Umbilical cord (tissue), 2 donors: ENCODE measurements around the gene CENPP. TPM values are rescaled to one million over a fixed set of nuclear protein-coding genes. Genes with fewer than 3 reads are reported as not detected.
A peak's percentile ranks its signal among the peaks of the same experiment; 100 is the strongest.
"Not testable (repeated sequence)": the region's sequence is repeated elsewhere in the genome, so short reads cannot be mapped to it uniquely, and the experiment has no call there.

ENCODE experiments used
- DNase-seq: peaks from one replicate; pipeline ENCODE4 v3.0.0-alpha.2; 2015; ENCODE audit warnings: low spot score
- total RNA-seq: library from RNA; depleted of rRNA; stranded (reverse); fragments of >200 nt; gene quantifications from one replicate; pipeline ENCODE4 v1.2.3, GENCODE V29; 2014; ENCODE audit warnings: low replicate concordance; ENCODE audit not compliant: insufficient read depth

Gene CENPP
- total RNA-seq, 1 donor from 2014 or later: 8.9 TPM

DNA sequence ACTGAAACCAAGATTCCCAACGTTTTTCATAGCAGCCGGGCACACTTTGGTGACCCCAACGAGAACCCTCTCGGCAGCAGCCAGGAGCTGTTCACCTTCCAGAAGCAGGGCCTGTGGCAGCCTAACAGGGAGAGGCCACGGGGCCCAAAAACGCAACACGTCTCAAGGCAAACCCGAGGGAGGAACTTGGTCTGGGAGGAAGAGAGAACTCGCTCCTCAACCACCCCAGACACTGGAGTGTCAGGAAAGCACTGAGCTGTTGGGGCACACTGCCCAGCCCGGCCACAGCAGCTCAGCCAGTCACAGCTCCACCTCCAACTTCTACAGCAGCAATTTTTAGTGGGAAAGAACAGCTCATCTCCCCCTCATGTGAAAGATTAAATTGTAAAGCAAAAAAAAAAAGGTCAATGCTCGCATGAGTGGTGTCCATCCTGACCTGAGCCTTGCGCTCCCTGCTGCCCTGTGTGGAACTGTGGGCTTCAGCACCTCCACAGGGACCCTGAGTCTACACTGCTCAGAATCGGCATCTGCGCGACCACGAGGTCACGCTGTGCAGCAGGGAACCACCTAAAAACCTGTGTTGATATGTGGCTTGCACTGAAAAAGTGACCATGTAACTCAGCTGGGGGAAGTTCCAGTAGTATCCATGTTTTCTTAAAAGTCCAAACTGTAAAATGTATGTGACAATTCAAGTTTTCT lies 289.2 kb downstream of the CENPP start:
- DNase-seq: no peak

DNA sequence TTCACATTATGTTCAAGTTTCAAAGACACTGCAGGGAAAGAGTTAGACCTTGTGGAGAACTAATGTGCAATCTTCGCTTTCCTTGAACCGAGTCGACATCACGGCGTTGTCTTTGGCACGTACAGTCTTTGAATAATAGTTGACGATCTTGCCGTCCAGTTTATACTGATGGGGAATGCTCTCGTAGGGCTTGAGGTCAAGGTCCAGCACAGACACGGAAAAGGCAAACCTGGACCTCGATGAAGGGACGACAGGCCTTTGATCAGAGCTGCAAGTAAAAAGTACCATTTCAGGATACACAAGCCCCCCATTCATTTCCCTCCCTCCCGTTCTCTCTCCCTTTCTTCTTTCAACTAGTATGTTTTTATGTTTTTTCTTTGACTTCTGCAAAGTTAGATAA lies 290.0 kb downstream of the CENPP start:
- no peak for DNase-seq

DNA sequence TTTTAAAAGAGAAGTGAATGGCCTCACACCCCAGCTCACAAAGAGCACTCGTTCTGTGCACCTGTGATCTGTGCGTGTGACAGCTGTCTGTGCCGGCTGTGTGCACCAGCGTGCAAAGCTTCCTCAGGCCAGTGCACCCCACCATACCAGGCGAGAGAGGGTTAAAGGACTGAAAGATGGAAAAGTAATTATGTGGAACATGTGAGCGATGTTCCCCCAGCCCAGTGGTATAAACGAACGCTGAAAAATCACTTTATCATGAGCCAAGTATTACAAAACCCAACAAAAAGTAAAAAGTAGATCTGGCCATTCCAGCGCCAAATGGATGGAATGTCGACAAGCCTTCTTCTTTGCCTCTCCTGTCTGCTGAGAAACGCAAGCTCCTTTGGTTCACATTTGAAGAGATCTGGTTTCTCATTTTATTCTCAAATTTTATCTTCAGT lies 290.5 kb downstream of the CENPP start:
- DNase-seq: no peak

DNA sequence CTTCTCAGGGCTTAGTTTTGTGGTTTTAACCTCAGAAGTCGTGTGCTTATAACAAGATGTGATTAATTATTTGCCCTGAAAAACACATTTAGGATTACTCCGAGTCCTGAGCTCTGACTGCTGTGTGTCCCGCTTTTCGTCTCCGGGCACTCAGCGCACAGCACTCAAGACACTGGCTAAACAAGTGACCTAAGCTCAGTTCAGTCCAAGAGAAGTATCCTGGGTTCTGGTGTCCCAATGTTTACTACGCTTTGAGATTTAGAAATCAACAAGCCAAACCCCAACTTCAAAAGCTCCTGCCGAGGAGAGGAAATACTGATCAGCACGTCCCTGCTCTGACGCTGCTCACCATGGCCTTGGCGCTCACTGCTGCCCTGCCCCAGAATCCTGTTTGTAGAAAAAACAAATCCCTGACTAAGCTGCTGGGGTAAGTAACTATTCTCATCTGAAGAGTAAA lies 290.9 kb downstream of the CENPP start:
- no peak for DNase-seq

DNA sequence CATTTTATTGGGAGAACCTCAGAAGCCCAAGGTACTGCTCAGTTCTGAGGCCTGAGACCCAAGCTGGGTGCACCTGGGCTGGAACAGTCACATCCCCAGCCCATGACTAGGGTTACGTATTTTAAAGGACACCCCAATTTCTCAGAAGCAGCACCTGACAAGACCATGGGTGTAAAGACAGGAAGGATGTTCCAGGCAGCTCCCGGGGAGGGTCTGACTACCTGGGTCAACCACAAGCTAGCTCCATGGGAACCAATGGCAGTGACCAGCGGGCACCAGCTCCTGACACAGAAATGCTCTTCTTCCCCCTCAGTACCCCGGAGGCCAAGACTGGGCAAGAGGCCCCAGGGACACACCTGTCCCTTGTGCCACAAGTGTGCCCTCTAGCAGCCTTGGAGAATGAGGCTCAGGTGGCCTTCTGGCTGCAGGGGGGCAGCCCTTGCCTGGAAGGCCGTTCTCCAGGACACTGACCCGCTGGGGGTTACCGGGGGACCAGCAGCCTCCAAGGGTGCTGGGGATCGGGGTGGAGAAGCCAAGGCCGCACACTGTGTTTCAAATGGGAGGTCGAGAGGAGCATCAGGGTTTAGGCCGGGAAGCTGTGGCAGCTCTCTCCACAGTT lies 291.6 kb downstream of the CENPP start:
- DNase-seq: no peak

DNA sequence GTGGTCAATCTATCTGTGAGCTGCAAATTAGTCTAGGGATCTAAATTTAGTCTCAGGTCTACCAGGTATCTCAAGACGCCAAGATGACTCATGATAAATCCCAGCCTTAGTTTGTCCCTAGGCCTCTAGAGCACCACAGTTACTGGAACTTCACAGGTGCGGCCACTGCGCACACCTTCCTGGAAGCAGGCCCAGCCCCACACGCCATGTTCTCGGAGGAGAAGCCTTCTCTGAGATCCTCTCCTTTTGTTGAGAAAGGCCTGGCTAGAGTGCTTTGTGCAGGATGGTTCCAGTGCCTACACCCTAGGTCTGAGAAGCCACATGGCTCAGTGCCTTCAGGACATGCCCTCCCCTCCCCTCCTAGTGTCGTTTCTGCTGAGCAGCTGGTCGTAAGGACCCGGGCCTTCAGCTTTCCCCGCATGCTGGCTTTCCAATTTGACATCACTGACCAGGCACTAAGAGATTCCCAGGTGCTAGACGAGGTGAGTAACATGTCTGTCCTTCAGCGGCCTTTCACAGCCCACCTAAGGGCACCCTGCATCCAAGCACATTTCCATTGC lies 292.3 kb downstream of the CENPP start:
- DNase-seq: no peak

DNA sequence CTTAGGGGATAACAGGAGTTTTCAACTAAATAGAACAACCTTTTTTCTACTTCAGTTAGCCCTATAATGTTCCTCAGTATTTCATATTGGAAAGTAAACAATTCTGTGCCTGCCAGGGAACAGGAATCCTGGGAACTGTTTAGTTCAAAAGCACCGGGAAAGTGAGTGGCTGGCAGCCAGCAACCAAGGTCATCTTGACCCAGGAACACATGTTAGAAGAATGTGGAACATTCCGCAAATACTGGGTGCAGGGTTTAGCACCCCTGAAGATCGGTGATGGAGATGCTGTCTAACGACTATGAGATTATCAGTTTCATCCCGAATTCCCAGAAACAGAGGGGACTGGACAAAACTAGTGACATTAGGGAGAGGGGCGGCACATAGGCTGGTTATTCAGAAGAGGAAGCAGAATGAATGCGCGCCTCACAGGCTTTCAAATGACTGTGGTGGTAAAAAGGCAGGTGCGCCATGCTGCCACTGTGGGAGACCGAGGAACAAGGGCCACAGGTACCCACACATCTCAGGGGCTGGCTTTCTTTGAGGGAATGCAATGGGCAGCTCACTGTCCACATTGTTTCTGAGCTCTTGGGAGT lies 293.0 kb downstream of the CENPP start:
- DNase-seq: no peak

DNA sequence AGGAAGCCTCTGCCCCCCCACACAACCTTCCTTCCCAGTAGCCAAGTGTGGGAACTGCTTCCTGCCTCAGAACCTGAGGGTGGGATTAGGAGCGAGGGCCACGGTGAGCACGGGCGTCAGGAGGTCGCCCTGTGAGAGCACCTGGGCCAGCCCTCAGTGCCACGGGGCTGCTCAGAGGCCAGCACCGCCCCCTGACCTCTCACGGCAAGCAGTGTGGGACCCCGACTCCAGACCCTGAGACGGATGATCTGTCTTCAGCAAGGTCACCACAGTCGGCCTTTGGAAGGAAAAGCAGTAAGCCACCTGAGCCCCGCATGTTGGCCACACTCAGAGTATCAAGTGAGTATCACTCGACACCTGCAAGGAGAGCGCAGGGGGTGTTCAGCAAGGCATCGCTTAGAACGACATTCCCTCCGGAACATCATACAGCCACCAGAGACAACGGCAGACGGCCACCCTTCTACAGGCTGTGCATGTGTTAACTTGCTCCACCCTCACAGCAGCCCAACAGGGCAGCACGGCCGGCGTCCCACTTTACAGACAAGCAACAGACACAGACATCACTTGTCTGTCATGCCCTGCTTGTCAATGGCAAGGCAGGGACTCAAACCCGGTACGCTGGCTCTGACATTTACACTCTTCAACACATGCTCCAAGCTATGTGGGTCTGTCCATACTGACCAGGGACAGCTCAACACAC lies 294.0 kb downstream of the CENPP start:
- no peak for DNase-seq

DNA sequence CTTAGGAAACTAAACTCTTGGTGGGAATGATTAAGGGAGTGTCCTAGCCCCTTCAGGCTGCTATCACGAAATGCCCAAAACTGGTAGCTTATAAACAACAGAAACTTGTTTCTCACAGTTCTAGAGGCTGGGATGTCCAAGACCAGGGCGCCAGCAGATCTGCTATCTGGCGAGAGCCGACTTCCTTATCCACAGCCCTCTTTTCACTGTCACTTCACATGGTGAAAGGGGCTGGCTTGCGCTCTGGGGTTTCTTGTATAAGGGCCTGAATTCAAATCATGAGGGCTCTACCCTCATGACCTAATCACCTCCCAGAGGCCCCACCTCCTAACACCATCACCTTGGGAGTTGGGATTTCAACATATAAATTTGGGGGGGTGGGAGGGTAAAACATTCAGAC lies 295.1 kb downstream of the CENPP start:
- no peak for DNase-seq

DNA sequence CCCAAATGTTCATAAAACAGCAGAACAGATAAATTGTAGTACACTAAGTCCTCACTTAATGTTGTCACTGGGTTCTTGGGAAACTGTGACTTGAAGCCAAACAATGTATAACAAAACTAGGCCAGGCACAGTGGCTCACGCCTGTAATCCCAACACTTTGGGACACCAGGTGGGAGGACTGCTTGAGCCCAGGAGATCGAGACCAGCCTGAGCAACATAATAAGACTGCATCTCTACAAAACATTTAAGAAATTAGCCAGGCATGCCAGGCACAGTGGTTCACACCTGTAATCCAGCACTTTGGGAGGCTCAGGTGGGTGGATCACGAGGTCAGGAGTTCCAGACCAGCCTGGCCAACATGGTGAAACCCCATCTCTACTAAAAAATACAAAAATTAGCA lies 298.2 kb downstream of the CENPP start:
- not testable (repeated sequence) for DNase-seq

DNA sequence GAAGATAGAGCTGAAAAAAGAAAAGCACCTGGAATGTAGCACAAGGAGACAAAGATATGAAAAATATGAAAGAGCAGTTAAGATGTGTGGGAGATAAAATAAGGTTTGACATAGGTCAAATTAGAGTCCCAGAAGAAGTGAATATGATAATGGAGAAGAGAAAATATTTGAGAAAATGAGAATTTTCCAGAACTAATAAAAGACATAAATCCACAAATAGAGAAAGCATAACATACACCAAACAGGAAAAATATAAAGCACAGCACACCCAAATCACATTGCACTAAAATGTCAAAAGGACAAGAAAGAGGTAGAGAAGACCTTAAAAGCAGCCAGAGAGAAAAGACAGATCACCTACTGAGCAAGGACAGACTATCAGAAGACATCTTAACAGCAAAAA lies 300.7 kb downstream of the CENPP start:
- no peak for DNase-seq

DNA sequence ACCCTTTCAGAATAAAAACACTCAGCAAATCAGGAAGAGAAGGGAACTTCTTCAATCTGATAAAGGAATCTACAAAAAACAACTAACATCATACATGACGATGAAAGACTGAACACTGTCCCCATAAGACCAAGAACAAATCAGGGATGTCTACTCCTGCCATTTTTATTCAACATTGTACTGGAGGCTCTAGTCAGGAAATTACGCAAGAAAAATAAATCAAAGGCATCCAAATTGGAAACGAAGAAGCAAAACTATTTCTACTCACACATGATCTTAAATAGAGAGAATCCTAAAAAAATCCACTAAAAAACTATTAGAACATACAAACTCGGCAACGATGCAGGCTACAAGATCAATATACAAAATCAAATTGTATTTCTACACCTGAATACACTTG lies 301.9 kb downstream of the CENPP start:
- DNase-seq: no peak

DNA sequence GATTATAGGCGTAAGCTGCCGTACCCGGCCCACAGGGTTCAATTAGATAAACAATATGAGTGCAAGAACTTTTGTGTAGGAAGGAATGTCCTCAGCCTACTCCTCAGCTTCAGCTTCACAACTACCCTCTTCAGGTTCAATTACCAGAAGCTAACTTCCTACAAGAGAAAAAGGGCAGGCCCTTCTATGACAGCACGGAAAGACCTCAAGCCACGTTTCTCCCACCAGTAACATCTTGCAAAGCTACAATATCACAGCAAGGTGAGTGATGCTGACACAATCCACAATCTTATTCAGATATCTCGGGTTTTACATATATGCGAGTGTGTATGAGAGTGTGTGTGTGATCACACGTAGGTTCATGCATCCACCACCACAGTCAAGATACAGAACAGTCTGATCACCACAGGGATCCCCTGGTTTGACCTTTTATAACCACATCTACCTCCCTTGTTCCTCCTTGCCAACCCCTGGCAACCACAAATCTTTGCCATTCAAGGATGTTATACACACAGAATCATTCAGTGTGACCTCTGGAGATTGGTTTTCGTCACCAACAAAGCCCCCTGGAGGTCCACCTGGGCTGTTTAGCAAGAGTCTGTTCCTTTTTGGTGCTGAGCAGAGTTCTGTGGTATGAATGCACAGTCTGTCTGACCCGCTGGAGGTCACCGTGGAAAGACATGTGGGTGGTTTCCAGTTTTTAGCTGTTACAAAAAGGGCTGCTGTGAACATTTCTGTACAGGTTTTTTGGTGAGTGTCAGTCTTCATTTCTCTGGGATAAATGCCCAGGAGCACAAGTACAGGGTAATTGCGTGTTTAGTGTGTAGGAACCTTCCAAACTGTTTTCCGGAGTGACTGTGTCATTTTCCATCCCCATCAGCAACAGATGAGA lies 305.9 kb downstream of the CENPP start:
- DNase-seq: no peak

DNA sequence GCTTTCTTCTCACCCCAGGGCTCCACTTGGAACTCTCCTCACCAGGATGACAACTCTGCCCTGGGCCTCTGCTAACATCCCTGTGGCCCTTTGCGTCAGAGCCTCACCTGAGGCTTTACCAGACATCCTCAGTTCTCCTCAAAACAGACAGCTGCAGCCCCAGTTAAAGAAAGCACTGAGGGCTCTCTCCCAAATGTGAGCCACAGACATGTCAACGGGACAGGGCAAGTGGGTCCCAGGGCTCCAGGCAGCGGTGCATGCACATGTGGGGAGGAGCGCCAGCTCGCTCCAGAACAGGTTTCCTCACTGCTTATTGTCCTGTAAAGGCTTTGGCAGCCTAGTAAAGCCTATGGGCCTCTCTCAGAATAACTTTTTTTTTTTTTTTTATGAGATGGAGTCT lies 306.9 kb downstream of the CENPP start:
- no peak for DNase-seq

DNA sequence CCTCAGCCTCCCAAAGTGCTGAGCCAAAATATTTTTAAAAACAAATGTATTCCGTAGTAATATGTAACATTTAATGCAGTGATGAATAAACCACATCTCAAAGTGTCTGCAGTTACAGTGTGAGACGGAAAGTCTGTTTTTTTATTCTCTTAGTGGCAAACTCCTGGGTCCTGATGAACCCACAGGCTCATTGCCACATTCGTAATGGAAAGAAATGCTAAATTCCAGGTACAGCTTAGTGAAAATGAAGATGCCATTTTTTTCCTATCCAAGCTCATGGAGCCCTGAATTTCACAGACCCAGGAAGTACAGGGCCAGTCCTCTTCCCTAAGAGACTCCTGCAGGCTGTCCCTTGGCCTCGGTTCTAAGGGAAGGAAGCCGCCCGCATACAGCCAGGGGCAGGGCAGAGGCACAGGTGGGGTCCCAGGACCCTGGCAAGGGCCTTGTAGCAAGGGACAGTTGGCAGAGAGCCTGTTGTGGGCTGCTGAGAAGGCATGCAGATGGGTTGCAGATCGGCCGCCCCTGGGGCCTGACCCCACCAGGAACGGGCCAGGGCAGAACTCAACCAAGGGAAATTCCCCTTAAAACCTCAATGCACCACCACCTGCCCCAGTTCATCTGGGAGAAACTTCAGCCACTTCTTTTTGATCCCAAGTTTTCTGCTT lies 308.0 kb downstream of the CENPP start:
- DNase-seq: no peak

DNA sequence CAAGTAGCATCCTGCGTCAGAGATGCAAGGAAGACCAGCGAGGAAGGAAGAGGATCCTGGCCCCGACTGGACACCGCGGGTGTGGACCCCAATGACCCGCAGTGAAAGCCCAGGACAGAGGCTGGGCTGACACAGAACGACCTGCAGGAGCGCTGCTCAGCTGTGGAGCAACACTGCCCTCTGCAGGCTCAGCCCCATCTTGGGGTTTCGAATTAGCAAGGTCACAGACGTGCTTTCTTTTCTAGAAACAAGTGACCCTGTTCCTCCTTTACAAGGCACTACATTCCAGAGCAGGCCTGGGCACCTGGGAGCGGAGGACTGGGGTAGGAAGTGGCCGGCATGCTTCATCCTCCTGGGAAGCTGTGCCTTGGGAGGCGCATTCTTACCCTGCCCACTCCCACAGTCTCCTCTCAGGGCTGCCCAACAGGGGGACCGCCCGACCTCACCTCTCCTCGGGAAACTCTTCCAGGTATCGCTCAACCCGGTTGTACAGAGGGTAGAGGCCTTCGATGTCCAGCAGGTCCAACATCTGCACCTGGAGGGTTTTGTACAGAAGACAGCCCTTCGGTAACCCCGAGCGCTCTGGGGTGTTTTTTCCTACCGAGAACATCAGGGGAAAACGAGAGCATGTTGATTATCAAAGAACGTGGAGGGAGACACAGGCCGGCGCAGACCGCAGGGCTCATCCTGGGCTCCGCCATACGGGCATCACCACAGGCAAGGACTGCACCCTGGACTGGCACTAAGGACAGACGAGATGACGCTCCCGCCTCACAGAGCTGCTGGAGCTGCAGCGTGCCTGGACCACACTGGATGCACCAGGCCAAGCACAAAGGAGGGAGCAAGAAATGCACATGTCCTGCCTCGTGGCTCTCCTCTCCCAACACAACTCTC lies 309.2 kb downstream of the CENPP start:
- peak; percentile 69 for DNase-seq

DNA sequence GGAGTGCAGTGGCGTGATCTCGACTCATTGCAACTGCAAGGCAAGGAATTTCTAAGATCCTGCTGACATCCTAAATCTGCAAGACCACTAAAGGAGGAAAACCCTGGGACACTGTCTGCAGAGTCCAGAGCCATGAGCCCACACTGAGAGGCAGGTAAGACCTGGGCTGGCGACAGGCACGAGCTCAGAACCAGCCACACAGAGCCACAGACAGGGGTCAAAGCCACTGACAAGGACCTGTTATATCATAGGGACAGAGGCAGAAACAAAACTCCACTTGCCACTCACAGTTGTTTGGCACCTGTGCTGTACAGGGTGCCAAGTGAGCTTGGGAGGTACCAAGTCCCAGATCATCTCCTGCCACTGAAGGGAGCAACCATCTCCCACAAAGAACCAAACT lies 310.0 kb downstream of the CENPP start:
- no peak for DNase-seq

DNA sequence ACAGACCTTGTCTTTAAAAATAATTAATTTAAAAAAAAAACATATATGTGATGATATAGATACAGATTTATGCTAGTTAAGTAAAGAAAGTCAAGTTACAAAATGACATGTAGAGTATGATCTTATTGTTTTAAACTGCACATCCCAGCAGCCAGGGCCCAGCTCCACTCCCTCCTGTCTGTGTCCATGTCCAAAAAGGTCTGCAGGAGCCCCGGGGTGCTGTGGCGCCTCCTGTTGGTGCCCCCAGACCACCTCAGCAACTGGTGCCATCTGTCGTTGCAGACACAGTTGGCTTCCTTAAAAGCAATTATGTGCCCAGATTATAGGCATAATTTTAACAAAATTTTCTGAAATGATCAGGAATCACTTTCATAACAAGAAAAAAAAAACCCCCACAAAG lies 310.9 kb downstream of the CENPP start:
- DNase-seq: no peak

DNA sequence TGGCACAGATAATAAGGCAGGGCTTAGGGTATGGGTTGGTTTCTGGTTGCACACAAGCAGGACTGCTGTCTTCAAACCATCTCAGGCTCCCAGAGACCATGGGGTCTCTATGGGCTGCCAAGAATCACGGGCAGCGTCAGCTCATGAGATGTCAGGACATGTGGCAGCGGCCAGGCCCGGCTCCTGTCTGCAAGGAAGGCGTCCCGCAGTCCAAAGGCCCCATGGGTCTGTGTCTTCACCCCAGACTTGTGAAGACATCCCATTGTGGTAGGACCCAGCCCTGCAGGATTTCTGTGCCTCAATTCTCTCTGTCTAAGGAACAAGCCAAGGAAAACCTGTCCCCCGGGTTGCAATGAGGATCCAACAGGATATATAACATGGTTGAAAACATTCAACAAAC lies 311.6 kb downstream of the CENPP start:
- no peak for DNase-seq
